ENCODE results near the gene OR4E1. TPM values are rescaled to one million over a fixed set of nuclear protein-coding genes. Genes with fewer than 3 reads are reported as not detected.

The OR4E1 gene
- total RNA-seq, 1 experiment from 2014 or later: not detected

Other genes with a start within 250 kb of the OR4E1 start
- 64.7 TPM for gene CHD8, start 217.7 kb downstream of the OR4E1 start, total RNA-seq (2021; ENCODE audit: unreplicated experiment)
- 17.0 TPM for gene RAB2B, start 196.9 kb downstream of the OR4E1 start, total RNA-seq (2021; ENCODE audit: unreplicated experiment)
- 50.1 TPM for gene TOX4, start 196.6 kb downstream of the OR4E1 start, total RNA-seq (2021; ENCODE audit: unreplicated experiment)
- 43.3 TPM for gene METTL3, start 162.5 kb downstream of the OR4E1 start, total RNA-seq (2021; ENCODE audit: unreplicated experiment)
- 1.5 TPM for gene SALL2, start 147.5 kb downstream of the OR4E1 start, total RNA-seq (2021; ENCODE audit: unreplicated experiment)
- not detected for gene OR10G3, start 93.7 kb downstream of the OR4E1 start, total RNA-seq (2021; ENCODE audit: unreplicated experiment)
- not detected for gene OR10G2, start 38.9 kb downstream of the OR4E1 start, total RNA-seq (2021; ENCODE audit: unreplicated experiment)
- not detected for gene OR4E2, start 20.0 kb downstream of the OR4E1 start, total RNA-seq (2021; ENCODE audit: unreplicated experiment)

All from Panc1 (cell line).